GM12891 (cell line): ENCODE measurements around the gene GYG2.

Experiments used
- DNase-seq: peaks from one replicate; pipeline ENCODE4 v3.0.0; 2011; ENCODE audit warnings: low spot score; ENCODE audit not compliant: insufficient read length
- FAIRE-seq: peaks from 2 replicates; lab custom pipeline; 2011; peaks lifted over from hg19 to GRCh38; lab: Jason Lieb, UNC
- PAX5 ChIP-seq: IDR thresholded peaks from 2 replicates; pipeline ENCODE4 v1.6.1; 2011; ENCODE audit warnings: low read length, moderate library complexity, mild to moderate bottlenecking; ENCODE audit not compliant: insufficient read depth, severe bottlenecking
- POLR2A ChIP-seq: IDR thresholded peaks from 2 replicates; pipeline ENCODE4 v1.6.1; 2011; ENCODE audit warnings: low read depth, low read length, control low read depth
- POLR2AphosphoS5 ChIP-seq: IDR thresholded peaks from 2 replicates; pipeline ENCODE4 v1.6.1; 2011; ENCODE audit warnings: low read depth, low read length, control low read depth
- POU2F2 ChIP-seq: IDR thresholded peaks from 2 replicates; pipeline ENCODE4 v1.6.1; 2011; ENCODE audit warnings: low read depth, mild to moderate bottlenecking, control low read depth, low read length, moderate library complexity
- SPI1 ChIP-seq: IDR thresholded peaks from 2 replicates; pipeline ENCODE4 v1.6.1; 2011; ENCODE audit warnings: low read depth, low read length, control low read depth
- TAF1 ChIP-seq: IDR thresholded peaks from 2 replicates; pipeline ENCODE4 v1.6.1; 2011; ENCODE audit warnings: low read depth, low read length, control low read depth

The GYG2 gene

GRCh38 chrX:2863646-2864045 is 34.9 kb downstream of the GYG2 start:
- no peak for DNase-seq
- FAIRE-seq: no peak
- no peak for TF ChIP-seq TAF1
- TF ChIP-seq PAX5: no peak
- TF ChIP-seq POLR2A: no peak
- no peak for TF ChIP-seq POLR2AphosphoS5
- no peak for TF ChIP-seq SPI1

GRCh38 chrX:2867206-2867605 is 38.5 kb downstream of the GYG2 start:
- DNase-seq (no peak), FAIRE-seq (no peak)
- TF ChIP-seq PAX5 (no peak), SPI1 (no peak), POU2F2 (no peak), POLR2AphosphoS5 (no peak), POLR2A (no peak), TAF1 (no peak)

- TF ChIP-seq POLR2A (no peak), POU2F2 (no peak), TAF1 (no peak), SPI1 (no peak), POLR2AphosphoS5 (no peak), PAX5 (no peak)
- no peak for FAIRE-seq
- DNase-seq: no peak
Observed at GRCh38 chrX:2870650-2871049, 41.9 kb downstream of the GYG2 start.

- TF ChIP-seq POU2F2 (no peak), PAX5 (no peak), POLR2A (no peak), TAF1 (no peak), POLR2AphosphoS5 (no peak), SPI1 (no peak)
- DNase-seq (no peak), FAIRE-seq (no peak)
Observed at GRCh38 chrX:2871831-2872230, 43.1 kb downstream of the GYG2 start.

DNA sequence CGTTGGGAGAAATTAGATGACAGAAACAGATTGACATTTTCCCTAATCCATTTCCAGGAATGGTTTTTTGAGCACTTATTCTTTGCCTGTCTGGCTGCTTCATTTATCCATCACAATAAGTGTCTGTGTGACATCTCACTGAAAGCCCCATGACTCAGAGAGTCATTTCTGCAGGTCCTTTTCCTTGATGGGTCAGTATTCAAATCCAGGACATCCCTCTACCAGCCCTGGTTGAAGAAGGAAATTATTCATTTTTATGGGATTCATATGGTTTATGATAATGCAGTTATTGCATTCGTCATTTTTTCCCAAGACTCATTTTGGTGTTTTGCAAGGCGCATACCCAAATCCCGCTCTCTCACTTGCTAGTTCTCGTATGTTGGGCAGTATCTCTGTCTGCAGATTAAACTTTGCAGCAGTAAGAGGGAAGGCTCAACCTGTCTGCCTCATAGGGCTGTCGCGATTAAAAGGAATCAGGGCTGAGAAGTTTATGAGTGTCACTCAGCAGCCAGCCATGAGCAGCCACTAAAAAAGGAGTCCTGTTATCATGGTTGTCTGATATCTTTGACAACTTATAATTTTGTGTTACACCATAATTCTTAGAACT is 44.0 kb downstream of the GYG2 start:
- no peak for TF ChIP-seq TAF1
- TF ChIP-seq PAX5: no peak
- no peak for TF ChIP-seq POU2F2
- TF ChIP-seq POLR2AphosphoS5: no peak
- no peak for TF ChIP-seq SPI1
- TF ChIP-seq POLR2A: no peak
- FAIRE-seq (no peak), DNase-seq (no peak)

- no peak for DNase-seq
- TF ChIP-seq POLR2AphosphoS5: no peak
- TF ChIP-seq POLR2A: no peak
- TF ChIP-seq SPI1: no peak
- TF ChIP-seq PAX5: no peak
- no peak for TF ChIP-seq TAF1
- TF ChIP-seq POU2F2: no peak
- no peak for FAIRE-seq
Observed at GRCh38 chrX:2874222-2875135, 45.7 kb downstream of the GYG2 start.

DNA sequence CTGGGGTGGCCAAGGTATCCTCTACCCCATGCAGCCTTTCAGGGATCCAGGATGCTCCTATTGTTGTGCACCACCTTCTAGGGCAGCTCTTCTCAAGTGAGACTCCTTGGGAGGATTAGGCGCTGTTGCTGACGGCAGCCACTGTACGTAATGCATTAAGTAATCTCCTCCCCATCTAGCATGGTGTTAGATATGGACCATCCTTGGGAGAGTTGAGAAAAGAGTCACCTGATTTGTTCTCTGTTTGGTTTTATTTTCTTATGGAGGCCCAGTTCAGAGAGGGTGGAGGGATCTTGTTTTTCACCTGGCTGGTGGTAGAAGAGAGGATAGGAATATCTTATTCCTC is 46.4 kb downstream of the GYG2 start:
- FAIRE-seq (no peak), DNase-seq (no peak)
- TF ChIP-seq POLR2AphosphoS5 (no peak), POLR2A (no peak), TAF1 (no peak), PAX5 (no peak), SPI1 (no peak), POU2F2 (no peak)

GRCh38 chrX:2875798-2876399 is 47.2 kb downstream of the GYG2 start:
- no peak for TF ChIP-seq PAX5
- TF ChIP-seq POLR2AphosphoS5: no peak
- no peak for TF ChIP-seq TAF1
- TF ChIP-seq POU2F2: no peak
- TF ChIP-seq SPI1: no peak
- TF ChIP-seq POLR2A: no peak
- FAIRE-seq (no peak), DNase-seq (no peak)

DNA sequence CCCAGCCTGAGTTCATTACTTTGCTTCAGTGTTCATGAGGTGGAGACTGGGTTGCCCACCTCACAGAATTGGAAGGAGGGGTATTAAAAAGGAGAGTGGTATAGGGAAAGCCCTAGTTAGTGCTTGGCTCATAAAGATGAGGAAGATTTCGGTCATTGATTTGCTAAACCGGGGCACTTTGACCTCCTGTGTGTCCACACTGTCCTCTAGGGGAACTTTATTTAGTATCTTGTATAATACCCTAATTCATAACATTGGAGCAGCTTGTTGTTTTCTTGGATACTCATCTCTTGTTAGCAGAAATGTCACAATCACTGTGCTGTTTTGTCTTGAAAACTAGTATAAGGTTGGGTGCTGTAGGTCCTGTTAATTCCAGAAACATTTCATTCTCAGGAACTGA is 49.8 kb downstream of the GYG2 start:
- no peak for TF ChIP-seq POU2F2
- TF ChIP-seq TAF1: no peak
- TF ChIP-seq POLR2A: no peak
- no peak for TF ChIP-seq PAX5
- no peak for TF ChIP-seq SPI1
- TF ChIP-seq POLR2AphosphoS5: no peak
- no peak for FAIRE-seq
- no peak for DNase-seq
